Adrenal gland (tissue), 12 donors: ENCODE results near the gene GPR119. TPM values are rescaled to one million over a fixed set of nuclear protein-coding genes. Genes with fewer than 3 reads are reported as not detected.
A peak's percentile ranks its signal among the peaks of the same experiment; 100 is the strongest.
"Not testable (repeated sequence)": the region's sequence is repeated elsewhere in the genome, so short reads cannot be mapped to it uniquely, and the experiment has no call there.

Experiments used
- DNase-seq, 7 donors: peaks; one replicate each; pipeline ENCODE4 v3.0.0-alpha.2; 2019 to 2020
- H3K27ac ChIP-seq, 5 donors: fragments of 200-600 bp; sonication (generic) in 4 of 5; 1 replicate in 3 of 5; 2 replicates in 2 of 5; pipeline versions ENCODE4 v1.5.1 to v1.8.0; 2016 to 2020; ENCODE audit warnings: mild to moderate bottlenecking in 1 of 5
- H3K27me3 ChIP-seq: fragments of 200-600 bp; 2 replicates; pipeline ENCODE4 v1.8.0; 2021
- H3K36me3 ChIP-seq, 2 donors: fragments of 200-600 bp; replicated peaks in 1 of 2; 1 replicate in 1 of 2; 2 replicates in 1 of 2; pipeline versions ENCODE4 v1.5.1 to v1.8.0; 2018 to 2022
- H3K4me1 ChIP-seq, 2 donors: fragments of 200-600 bp; replicated peaks in 1 of 2; 1 replicate in 1 of 2; 2 replicates in 1 of 2; pipeline versions ENCODE4 v1.5.1 to v1.8.0; 2018 to 2021
- H3K4me3 ChIP-seq, 4 donors: fragments of 200-600 bp; sonication (generic) in 3 of 4; one replicate each; pipeline ENCODE4 v1.5.1; 2016 to 2018
- H3K9me3 ChIP-seq, 3 donors: fragments of 200-600 bp; sonication (generic) in 1 of 3; replicated peaks in 1 of 3; 1 replicate in 2 of 3; 2 replicates in 1 of 3; pipeline versions ENCODE4 v1.5.1 to v1.8.0; 2016 to 2021
- POLR2A ChIP-seq, 2 donors: fragments of 450-650 bp; IDR thresholded peaks; one replicate each; pipeline ENCODE4 v1.6.1; 2017; ENCODE audit warnings: antibody characterized with exemption in 2 of 2, mild to moderate bottlenecking in 2 of 2, moderate library complexity in 1 of 2
- WGBS, 4 donors: extraction: QIAGEN DNeasy Blood & Tissue Kit in 2 of 4; methylation state at CpG; one replicate each; pipeline versions ENCODE4 v1.1.5 to v1.1.7; 2013 to 2017; 5-methylcytosine and 5-hydroxymethylcytosine counted together
- intact Hi-C, 2 donors: fragments of 100-400 bp; cut with DNase I; formaldehyde crosslinking; loops; one replicate each; pipeline versions ENCODE4 v1.14.1 to v1.15.0; 2022 to 2023
- polyA plus RNA-seq, 3 donors: library from polyadenylated mRNA; stranded (reverse); fragments of 200-250 nt in 2 of 3; fragments of 350-450 nt in 1 of 3; fragmentation: Illumina TruSeq in 1 of 3; extraction: RNeasy Lipid Tissue Mini Kit (QIAGEN cat#74804) in 1 of 3; gene quantifications; one replicate each; pipeline ENCODE4 v1.2.3, GENCODE V29; 2013 to 2014
- total RNA-seq, 9 donors: library from RNA; depleted of rRNA in 4 of 9; stranded (reverse); fragments of >200 nt in 4 of 9; fragments of 120-200 nt in 1 of 9; fragmentation: NEBNext Ultra II Directional in 1 of 9; extraction: Animal tissue kit (Norgen Biotek cat#: 25700) in 1 of 9; gene quantifications; one replicate each; pipeline versions ENCODE4 v1.1.0 to v1.2.4, GENCODE V29; 2013 to 2023
- TF ChIP-seq, protein P1 (sequence below), 6 experiments: fragments of 450-650 bp in 4 of 6; fragments of 200-600 bp in 2 of 6; sonication (generic) in 1 of 6; IDR thresholded peaks; 1 replicate in 5 of 6; 2 replicates in 1 of 6; pipeline versions ENCODE4 v1.5.1 to v1.8.0; 2016 to 2021; ENCODE audit warnings: antibody characterized with exemption in 6 of 6, mild to moderate bottlenecking in 2 of 6, moderate library complexity in 1 of 6
- donor health status: healthy with polysubstance abuse.
- donor health status: Bipolar disorder and iron deficiency.
- donor health status: DM: yes; HTN: yes; CAD: no.
- donor health status: DM: no; HTN: no; CAD: no.
- donor health status: DM: no; HTN: no; CAD: no.
- donor health status: DM: yes; HTN: yes; CAD: no.

Gene GPR119
- total and polyA plus RNA-seq, 12 donors: not detected

DNA sequence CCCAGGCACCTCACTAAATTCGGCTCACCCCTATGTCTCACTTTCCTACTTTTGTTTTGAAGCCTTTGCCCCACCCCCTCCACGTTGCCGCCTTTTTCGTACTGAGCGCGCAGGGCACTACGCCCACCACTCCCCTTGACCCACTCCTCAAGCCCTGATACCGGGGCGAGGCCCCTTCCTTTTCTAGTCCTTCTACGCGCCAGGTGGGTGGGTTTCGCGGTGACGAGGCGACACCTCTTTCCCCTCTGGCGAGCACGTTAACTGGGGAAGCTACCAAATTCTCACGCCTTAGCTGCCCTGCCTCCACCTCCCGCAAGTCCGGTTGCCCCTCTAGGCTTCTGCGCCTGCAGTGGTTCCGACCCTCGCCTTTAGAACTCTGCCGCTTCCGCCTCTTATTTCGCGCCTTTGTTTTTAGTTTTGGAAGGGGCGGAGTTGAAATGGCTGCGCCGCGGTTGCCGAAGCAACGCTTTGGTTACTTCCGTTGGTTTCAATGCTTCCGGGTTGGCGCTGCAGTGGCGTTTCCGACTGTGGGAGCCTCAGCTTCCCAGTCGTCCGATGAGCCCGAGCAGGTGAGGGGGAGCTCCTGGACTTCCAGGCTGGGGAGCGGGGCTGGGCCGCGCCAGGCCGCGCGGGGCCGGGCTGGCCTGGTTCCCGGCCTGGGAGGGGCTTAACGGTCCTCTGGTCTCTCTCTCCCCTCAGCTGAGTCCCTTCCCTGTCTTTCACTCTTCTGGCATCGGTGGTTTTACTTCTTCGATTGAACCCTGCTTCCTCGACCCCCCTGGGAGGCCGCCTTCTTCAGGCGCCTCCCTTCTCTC is 45.9 kb downstream of the GPR119 start, which contains the start of gene SLC25A14:
Gene SLC25A14, plus strand, starts transcription at position 512 of the 815 bp plus-strand sequence. CDS start 360 bp downstream, outside the sequence.
- Histone ChIP-seq H3K36me3 (no peaks in the 10 kb centered on the region), H3K4me3 (peak within 1 kb of the TSS; percentile 36 to 70 (median 56)), H3K27ac (peak within 1 kb of the TSS in 1 of 5 donors; percentile 44), H3K9me3 (no peaks in the 10 kb centered on the region), H3K27me3 (peaks cover 8% of the 10 kb centered on the region), H3K4me1 (peaks cover 0 to 3% of the 10 kb centered on the region in 2 donors)
- TF ChIP-seq, protein P1, sequence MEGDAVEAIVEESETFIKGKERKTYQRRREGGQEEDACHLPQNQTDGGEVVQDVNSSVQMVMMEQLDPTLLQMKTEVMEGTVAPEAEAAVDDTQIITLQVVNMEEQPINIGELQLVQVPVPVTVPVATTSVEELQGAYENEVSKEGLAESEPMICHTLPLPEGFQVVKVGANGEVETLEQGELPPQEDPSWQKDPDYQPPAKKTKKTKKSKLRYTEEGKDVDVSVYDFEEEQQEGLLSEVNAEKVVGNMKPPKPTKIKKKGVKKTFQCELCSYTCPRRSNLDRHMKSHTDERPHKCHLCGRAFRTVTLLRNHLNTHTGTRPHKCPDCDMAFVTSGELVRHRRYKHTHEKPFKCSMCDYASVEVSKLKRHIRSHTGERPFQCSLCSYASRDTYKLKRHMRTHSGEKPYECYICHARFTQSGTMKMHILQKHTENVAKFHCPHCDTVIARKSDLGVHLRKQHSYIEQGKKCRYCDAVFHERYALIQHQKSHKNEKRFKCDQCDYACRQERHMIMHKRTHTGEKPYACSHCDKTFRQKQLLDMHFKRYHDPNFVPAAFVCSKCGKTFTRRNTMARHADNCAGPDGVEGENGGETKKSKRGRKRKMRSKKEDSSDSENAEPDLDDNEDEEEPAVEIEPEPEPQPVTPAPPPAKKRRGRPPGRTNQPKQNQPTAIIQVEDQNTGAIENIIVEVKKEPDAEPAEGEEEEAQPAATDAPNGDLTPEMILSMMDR (IDR thresholded peaks at IDR 0.05): no peak
- peak in 1 of 2 donors; percentile 31 for TF ChIP-seq POLR2A (IDR thresholded peaks at IDR 0.05)
- 0 to 36% (median 17%) methylated on average over 14 to 55 of the region's 55 CpGs for WGBS, 4 donors
- intact Hi-C loops: no loop called here
- DNase-seq: peak; percentile 53 to 85 (median 73)

DNA sequence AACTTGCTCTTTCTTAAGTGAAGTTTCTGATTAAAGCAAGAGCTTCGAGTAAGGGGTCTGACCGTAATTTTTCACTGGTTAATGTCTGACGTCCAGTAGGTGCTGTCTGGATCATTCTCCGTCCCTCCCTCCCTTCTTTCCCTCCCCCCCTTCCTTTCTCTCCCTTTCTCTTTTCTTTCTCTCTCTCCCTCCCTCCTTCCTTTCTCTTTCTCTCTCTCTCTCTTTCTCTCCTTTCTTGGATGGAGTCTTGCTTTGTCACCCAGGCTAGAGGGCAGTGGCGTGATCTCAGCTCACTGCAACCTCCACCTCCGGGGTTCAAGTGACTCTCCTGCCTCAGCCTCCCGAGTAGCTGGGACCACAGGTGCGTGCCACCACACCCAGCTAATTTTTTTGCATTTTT is 46.6 kb downstream of the GPR119 start:
- H3K4me3 ChIP-seq: peak overlapping the region in 2 of 4 donors; percentile 36 to 70
- H3K9me3 ChIP-seq, H3K27me3 ChIP-seq, DNase-seq, intact Hi-C loops, H3K36me3 ChIP-seq, H3K27ac ChIP-seq, H3K4me1 ChIP-seq: not testable (repeated sequence)
- WGBS, 4 donors: 52 to 65% (median 61%) methylated on average over 7 to 8 of the region's 8 CpGs

DNA sequence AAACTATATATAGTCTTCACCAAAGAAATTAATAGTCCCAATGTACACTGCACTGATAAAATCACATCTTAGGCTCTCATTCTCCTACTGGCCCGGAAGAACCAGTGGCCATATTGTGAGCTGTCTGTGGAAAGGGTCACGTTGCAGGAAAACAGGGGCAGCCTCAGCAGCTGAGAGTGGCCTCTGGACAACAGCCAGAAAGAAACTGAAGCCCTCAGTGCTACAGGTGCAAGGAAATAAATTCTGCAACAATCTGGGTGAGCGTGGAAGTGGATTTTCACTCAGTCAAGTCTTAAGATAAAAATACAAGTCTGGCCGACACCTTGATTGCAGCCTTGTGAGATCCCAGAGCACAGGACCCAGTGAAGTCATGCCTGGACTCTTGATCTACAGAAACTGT is 48.9 kb downstream of the GPR119 start:
- H3K4me1 ChIP-seq: peaks cover 0 to 3% of the 10 kb centered on the region in 2 donors
- no peaks in the 10 kb centered on the region for H3K9me3 ChIP-seq
- H3K27ac ChIP-seq: no peak overlapping the region
- H3K27me3 ChIP-seq: peaks cover 15% of the 10 kb centered on the region
- 55 to 74% (median 59%) methylated on average over 3 to 4 of the region's 4 CpGs for WGBS, 4 donors
- no peak for DNase-seq
- no peak for TF ChIP-seq POLR2A (IDR thresholded peaks at IDR 0.05)
- TF ChIP-seq, protein P1 (IDR thresholded peaks at IDR 0.05): no peak
- no peak overlapping the region for H3K4me3 ChIP-seq
- intact Hi-C loops: no loop called here
- H3K36me3 ChIP-seq: no peaks in the 10 kb centered on the region

Other genes with a start within 250 kb of the GPR119 start
- 100 to 1,000 TPM in 1 of 9 donors, 10 to 100 TPM in 8; 37.4 to 101 (median 65.4) TPM for gene AIFM1, start 219.8 kb downstream of the GPR119 start, total RNA-seq
- gene AIFM1, start 219.8 kb downstream of the GPR119 start, polyA plus RNA-seq: 100 to 1,000 TPM in 1 of 3 donors, 10 to 100 TPM in 2; 41.2 to 163 (median 73.9) TPM
- 1 to 10 TPM in 6 of 9 donors, under 1 TPM in 3; 0.24 to 7.6 (median 1.4) TPM for gene RAB33A, start 213.7 kb downstream of the GPR119 start, total RNA-seq
- gene RAB33A, start 213.7 kb downstream of the GPR119 start, polyA plus RNA-seq: 1 to 10 TPM in 2 of 3 donors, under 1 TPM in 1; 0.40 to 1.4 (median 1.0) TPM
- gene ZNF280C, start 116.8 kb downstream of the GPR119 start, total RNA-seq: 1 to 10 TPM; 2.6 to 7.3 (median 4.4) TPM
- 1 to 10 TPM; 1.0 to 3.0 (median 1.4) TPM for gene ZNF280C, start 116.8 kb downstream of the GPR119 start, polyA plus RNA-seq
- 10 to 100 TPM in 6 of 9 donors, 1 to 10 TPM in 3; 4.8 to 22.9 (median 11.1) TPM for gene SLC25A14, start 45.8 kb downstream of the GPR119 start, total RNA-seq
- gene SLC25A14, start 45.8 kb downstream of the GPR119 start, polyA plus RNA-seq: 10 to 100 TPM; 17.1 to 29.2 (median 28.9) TPM
- 10 to 100 TPM in 8 of 9 donors, 1 to 10 TPM in 1; 8.0 to 30.9 (median 12.2) TPM for gene RBMX2, start 16.3 kb upstream of the GPR119 start, total RNA-seq
- 10 to 100 TPM; 25.1 to 42.1 (median 41.2) TPM for gene RBMX2, start 16.3 kb upstream of the GPR119 start, polyA plus RNA-seq